Type B pancreatic cell (in vitro differentiated cells): ENCODE data around the gene AGAP2. TPM values are rescaled to one million over a fixed set of nuclear protein-coding genes. Genes with fewer than 3 reads are reported as not detected.
A peak's percentile ranks its signal among the peaks of the same experiment; 100 is the strongest.

ENCODE experiments used
- DNase-seq: peaks from one replicate; pipeline ENCODE4 v3.0.0; 2021; ENCODE audit warnings: mixed read lengths; ENCODE audit not compliant: unreplicated experiment; ENCODE audit errors: extremely low spot score
- H3K27ac Mint-ChIP-seq: 2 replicates; pipeline ENCODE4 v1.8.0; 2021; ENCODE audit warnings: mild to moderate bottlenecking, mixed read lengths
- H3K27me3 Mint-ChIP-seq: 2 replicates; pipeline ENCODE4 v1.8.0; 2021; ENCODE audit warnings: mixed read lengths
- H3K36me3 Mint-ChIP-seq: 2 replicates; pipeline ENCODE4 v1.8.0; 2021; ENCODE audit warnings: mixed read lengths
- H3K4me1 Mint-ChIP-seq: one replicate; pipeline ENCODE4 v1.8.0; 2021; ENCODE audit warnings: mixed read lengths; ENCODE audit not compliant: unreplicated experiment
- H3K4me3 Mint-ChIP-seq: 2 replicates; pipeline ENCODE4 v1.8.0; 2021; ENCODE audit warnings: mild to moderate bottlenecking, mixed read lengths
- H3K9me3 Mint-ChIP-seq: 2 replicates; pipeline ENCODE4 v1.8.0; 2021; ENCODE audit warnings: mixed read lengths
- CTCF ChIP-seq: fragments of 200-600 bp; sonication (generic); conservative IDR thresholded peaks from 2 replicates; pipeline ENCODE4 v1.5.0; 2021; ENCODE audit warnings: antibody characterized with exemption, mild to moderate bottlenecking
- long read RNA-seq: library from polyadenylated mRNA; unstranded; transcript quantifications from one replicate; pipeline ENCODE4 v2.0.0, GENCODE V29; 2020
- total RNA-seq: library from RNA; stranded (reverse); gene quantifications from 2 replicates; pipeline ENCODE4 v1.2.1, GENCODE V29; 2021; ENCODE audit warnings: low replicate concordance

Gene AGAP2
- total RNA-seq, result 0.33 and 4.1 TPM in 2 replicates
- long read RNA-seq, result 0 reads

- TF ChIP-seq CTCF, result no peak
- H3K9me3 Mint-ChIP-seq, result no peaks in the 10 kb centered on the region
- H3K36me3 Mint-ChIP-seq, result peaks cover 4% of the 10 kb centered on the region
- H3K4me3 Mint-ChIP-seq, result peak within 1 kb of the TSS; percentile 84
- H3K27me3 Mint-ChIP-seq, result peaks cover 72% of the 10 kb centered on the region
- no peak within 1 kb of the TSS for H3K27ac Mint-ChIP-seq
- peaks cover 15% of the 10 kb centered on the region for H3K4me1 Mint-ChIP-seq
- no peak for DNase-seq
Measured at GRCh38 chr12:57738661-57739237, at the start of gene AGAP2. Gene AGAP2, minus strand, starts transcription at chr12:57738742. Its CDS starts 496 bp downstream, at chr12:57738246.

- TF ChIP-seq CTCF, result no peak
- Mint-ChIP-seq H3K27ac (no peak overlapping the region), H3K36me3 (peaks cover 20% of the 10 kb centered on the region), H3K4me3 (peak overlapping the region; percentile 82), H3K9me3 (no peaks in the 10 kb centered on the region), H3K4me1 (peaks cover 7% of the 10 kb centered on the region), H3K27me3 (no peaks in the 10 kb centered on the region)
- DNase-seq, result no peak
Measured at GRCh38 chr12:57783861-57784260, 45.3 kb upstream of the AGAP2 start.

GRCh38 chr12:57783466-57783801 is 44.9 kb upstream of the AGAP2 start:
- Mint-ChIP-seq H3K9me3 (no peaks in the 10 kb centered on the region), H3K36me3 (peaks cover 20% of the 10 kb centered on the region), H3K27ac (peak overlapping the region; percentile 97), H3K27me3 (no peaks in the 10 kb centered on the region), H3K4me1 (peaks cover 7% of the 10 kb centered on the region), H3K4me3 (peak overlapping the region; percentile 100)
- TF ChIP-seq CTCF, result no peak
- no peak for DNase-seq

GRCh38 chr12:57782608-57783465 is 44.3 kb upstream of the AGAP2 start, which contains the start of gene TSFM:
Gene TSFM, plus strand, starts transcription at chr12:57782787. Its CDS starts 15 bp downstream, at chr12:57782802.
- peak; percentile 96 for DNase-seq
- Mint-ChIP-seq H3K27me3 (no peaks in the 10 kb centered on the region), H3K36me3 (peaks cover 20% of the 10 kb centered on the region), H3K4me3 (peak within 1 kb of the TSS; percentile 100), H3K4me1 (peaks cover 7% of the 10 kb centered on the region), H3K9me3 (no peaks in the 10 kb centered on the region), H3K27ac (peak within 1 kb of the TSS; percentile 97)
- peak; percentile 98 for TF ChIP-seq CTCF

GRCh38 chr12:57782243-57782607 is 43.7 kb upstream of the AGAP2 start:
- H3K4me3 Mint-ChIP-seq, result peak overlapping the region; percentile 100
- no peak for TF ChIP-seq CTCF
- peaks cover 17% of the 10 kb centered on the region for H3K36me3 Mint-ChIP-seq
- H3K4me1 Mint-ChIP-seq, result peaks cover 7% of the 10 kb centered on the region
- no peaks in the 10 kb centered on the region for H3K9me3 Mint-ChIP-seq
- peak overlapping the region; percentile 97 for H3K27ac Mint-ChIP-seq
- DNase-seq, result no peak
- H3K27me3 Mint-ChIP-seq, result no peaks in the 10 kb centered on the region
